ENCODE measurements around the gene POLN. TPM values are rescaled to one million over a fixed set of nuclear protein-coding genes. Genes with fewer than 3 reads are reported as not detected.

Gene POLN
- total and polyA plus RNA-seq, 2 experiments from 2014 or later: 1.8 to 4.0 TPM

DNA sequence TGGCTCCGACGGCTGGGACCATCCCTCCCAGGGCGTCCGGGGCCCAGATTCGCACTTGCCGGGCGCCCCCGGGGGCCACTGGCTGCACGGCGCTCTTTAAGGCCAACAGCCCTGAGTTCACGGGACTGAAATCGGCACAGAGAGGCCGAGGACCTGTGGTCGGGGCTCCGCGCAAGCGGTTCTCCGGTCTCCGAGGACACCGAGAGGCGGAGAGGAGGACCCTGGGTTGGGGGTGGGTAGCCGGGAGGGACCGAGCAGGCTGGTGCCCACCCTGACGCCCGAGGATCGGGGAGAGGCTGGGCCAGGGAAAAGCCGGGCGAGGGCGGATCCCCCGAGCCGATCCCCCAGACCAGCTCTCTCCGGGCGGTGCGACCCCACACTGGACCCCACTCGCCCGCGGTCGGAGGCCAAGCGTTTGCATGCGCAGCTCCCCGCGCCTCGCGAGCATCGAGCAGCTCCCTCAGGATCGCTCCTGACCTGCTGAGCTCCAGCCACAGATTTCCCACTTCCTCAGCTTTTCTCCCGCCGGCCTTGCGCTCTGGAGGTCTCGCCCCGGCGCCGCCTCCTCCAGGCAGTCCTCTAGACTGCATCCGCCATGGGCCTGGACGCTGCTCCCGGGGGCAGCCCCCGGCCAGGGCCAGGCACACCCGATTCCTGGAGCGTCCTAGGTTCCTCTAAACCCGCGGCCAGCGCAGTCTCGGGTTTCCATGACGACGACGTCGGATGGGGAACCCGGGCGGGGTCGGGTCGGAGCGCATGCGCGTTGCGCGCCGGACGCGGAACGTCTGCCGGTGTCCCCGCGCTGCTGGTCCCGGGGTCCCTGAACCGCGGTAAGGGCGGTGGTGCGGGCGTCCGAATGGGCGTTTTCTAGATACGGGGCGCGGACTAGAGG is 200.4 kb downstream of the POLN start (continued):
- TF ChIP-seq CREB1 (CRISPR knock-in tag; IDR thresholded peaks at IDR 0.05; ENCODE audit: low read depth): no peak; the same call in 1 of the 2 replicates
- no peak for TF ChIP-seq NANOG (IDR thresholded peaks at IDR 0.05; ENCODE audit: borderline replicate concordance)
- TF ChIP-seq ZNF331 (CRISPR knock-in tag; IDR thresholded peaks at IDR 0.05; ENCODE audit: low read depth): no peak
- TF ChIP-seq EZH2 (IDR thresholded peaks at IDR 0.05; ENCODE audit: low read depth, unreplicated experiment): peak; percentile 81
- no peak for TF ChIP-seq EZH2phosphoT487 (IDR thresholded peaks at IDR 0.05; ENCODE audit: unreplicated experiment)
- no peak for TF ChIP-seq ZNF114 (CRISPR knock-in tag; IDR thresholded peaks at IDR 0.05)
- peak; percentile 77 for TF ChIP-seq POLR2AphosphoS5 (IDR thresholded peaks at IDR 0.05; ENCODE audit: low read depth)

DNA sequence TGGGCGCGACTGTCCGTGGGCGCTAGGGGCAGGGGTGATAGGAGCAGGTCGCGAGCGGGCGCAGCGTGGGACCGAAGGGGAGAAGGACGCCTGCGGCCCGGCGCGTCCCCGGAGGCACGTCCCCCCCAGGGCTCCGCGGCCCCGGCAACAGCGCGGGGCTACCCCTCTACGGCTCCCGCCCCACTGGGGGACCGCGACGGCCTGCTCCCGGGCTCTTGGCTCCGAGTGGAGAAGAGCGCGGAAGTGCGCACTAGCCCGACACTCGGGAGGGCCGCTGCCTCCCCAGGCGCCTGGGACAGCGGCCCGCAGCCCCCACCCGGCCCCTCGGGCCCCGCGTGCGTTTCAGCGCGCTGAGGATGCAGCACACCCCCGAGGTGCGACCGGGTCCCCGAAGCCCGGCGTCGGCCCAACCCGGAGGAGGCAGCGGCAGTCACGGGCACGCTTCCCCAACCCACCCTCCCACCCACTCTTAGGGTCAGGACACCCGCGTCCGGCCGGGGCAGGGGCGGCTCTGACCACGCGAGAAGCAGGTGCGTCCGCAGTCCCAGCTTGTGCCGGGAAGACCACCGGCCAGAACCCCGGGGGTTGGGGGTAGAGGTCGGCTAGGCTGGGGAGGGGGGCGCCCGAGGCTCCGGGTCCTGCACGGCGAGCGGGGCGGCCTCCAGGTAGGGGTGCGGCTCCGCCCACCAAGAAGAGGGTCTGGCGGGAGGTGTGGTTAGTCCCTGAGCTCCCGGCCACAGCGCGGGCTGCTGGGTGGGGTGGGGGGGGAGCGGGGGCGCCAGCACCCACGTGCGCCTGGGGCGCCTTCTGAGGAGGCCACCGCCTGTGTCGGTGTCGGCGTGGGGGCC is 201.3 kb downstream of the POLN start:
- no peaks in the 10 kb centered on the region for H3K4me1 ChIP-seq (ENCODE audit: insufficient read depth)
- peak overlapping the region; percentile 55 for H3K4me3 Mint-ChIP-seq
- peaks cover 2% of the 10 kb centered on the region; the same call in 1 of the 3 replicates for H3K4me1 Mint-ChIP-seq

DNA sequence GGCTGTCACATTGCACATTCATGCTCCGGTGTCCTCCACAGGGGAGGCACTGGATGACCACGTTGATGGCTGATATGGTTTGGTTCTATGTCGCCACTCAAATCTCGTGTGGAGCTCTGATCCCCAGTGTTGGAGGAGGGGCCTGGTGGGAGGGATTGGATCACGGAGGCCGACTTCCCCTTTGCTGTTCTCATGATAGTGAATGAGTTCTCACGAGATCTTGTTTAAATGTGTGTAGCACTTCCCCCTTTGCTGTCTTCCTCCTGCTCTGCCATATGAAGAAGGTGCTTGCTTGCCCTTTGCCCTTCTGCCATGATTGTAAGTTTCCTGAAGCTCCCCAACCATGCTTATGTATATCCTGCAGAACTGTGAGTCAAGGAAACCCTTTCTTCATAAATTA is 205.1 kb downstream of the POLN start:
- Mint-ChIP-seq H3K4me3 (no peak overlapping the region), H3K4me1 (peaks cover 2% of the 10 kb centered on the region; the same call in 1 of the 3 replicates), H3K9me3 (peaks cover 3% of the 10 kb centered on the region; the same call in 2 of the 3 replicates), H3K27ac (no peak overlapping the region), H3K27me3 (ENCODE audit: insufficient read depth, low read depth, poor library complexity) (peaks cover 30% of the 10 kb centered on the region), H3K36me3 (ENCODE audit: low read depth) (peaks cover 3% of the 10 kb centered on the region; the same call in 1 of the 3 replicates)
- Histone ChIP-seq H3K4me2 (no peak overlapping the region), H3K36me3 (ENCODE audit: insufficient read depth) (no peaks in the 10 kb centered on the region; the same call in 1 of the 2 replicates), H3K27ac (ENCODE audit: low read depth) (no peak overlapping the region), H3K4me1 (ENCODE audit: insufficient read depth) (no peaks in the 10 kb centered on the region), H2AFZ (no peak overlapping the region), H3K79me2 (replicated peaks; ENCODE audit: insufficient read depth) (no peaks in the 10 kb centered on the region), H3K9me2 (ENCODE audit: insufficient read depth) (no peaks in the 10 kb centered on the region), H3K27me3 (ENCODE audit: insufficient read depth) (peaks cover 64% of the 10 kb centered on the region), H3F3A (replicated peaks; ENCODE audit: low read depth) (no peaks in the 10 kb centered on the region), H4K20me1 (replicated peaks; ENCODE audit: insufficient read depth) (no peaks in the 10 kb centered on the region; the same call in 1 of the 2 replicates), H3K4me3 (no peak overlapping the region)
- ATAC-seq (no peak), DNase-seq (ENCODE audit: low spot score) (no peak)
- TF ChIP-seq JUNB (IDR thresholded peaks at IDR 0.05; ENCODE audit: unreplicated experiment) (no peak), ZNF114 (CRISPR knock-in tag; IDR thresholded peaks at IDR 0.05) (no peak), EZH2phosphoT487 (IDR thresholded peaks at IDR 0.05; ENCODE audit: unreplicated experiment) (no peak), STAT1 (IDR thresholded peaks at IDR 0.05; ENCODE audit: unreplicated experiment) (no peak)
- TF ChIP-seq, protein P1, sequence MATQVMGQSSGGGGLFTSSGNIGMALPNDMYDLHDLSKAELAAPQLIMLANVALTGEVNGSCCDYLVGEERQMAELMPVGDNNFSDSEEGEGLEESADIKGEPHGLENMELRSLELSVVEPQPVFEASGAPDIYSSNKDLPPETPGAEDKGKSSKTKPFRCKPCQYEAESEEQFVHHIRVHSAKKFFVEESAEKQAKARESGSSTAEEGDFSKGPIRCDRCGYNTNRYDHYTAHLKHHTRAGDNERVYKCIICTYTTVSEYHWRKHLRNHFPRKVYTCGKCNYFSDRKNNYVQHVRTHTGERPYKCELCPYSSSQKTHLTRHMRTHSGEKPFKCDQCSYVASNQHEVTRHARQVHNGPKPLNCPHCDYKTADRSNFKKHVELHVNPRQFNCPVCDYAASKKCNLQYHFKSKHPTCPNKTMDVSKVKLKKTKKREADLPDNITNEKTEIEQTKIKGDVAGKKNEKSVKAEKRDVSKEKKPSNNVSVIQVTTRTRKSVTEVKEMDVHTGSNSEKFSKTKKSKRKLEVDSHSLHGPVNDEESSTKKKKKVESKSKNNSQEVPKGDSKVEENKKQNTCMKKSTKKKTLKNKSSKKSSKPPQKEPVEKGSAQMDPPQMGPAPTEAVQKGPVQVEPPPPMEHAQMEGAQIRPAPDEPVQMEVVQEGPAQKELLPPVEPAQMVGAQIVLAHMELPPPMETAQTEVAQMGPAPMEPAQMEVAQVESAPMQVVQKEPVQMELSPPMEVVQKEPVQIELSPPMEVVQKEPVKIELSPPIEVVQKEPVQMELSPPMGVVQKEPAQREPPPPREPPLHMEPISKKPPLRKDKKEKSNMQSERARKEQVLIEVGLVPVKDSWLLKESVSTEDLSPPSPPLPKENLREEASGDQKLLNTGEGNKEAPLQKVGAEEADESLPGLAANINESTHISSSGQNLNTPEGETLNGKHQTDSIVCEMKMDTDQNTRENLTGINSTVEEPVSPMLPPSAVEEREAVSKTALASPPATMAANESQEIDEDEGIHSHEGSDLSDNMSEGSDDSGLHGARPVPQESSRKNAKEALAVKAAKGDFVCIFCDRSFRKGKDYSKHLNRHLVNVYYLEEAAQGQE (IDR thresholded peaks at IDR 0.05; ENCODE audit: unreplicated experiment): no peak
- TF ChIP-seq, protein P2, sequence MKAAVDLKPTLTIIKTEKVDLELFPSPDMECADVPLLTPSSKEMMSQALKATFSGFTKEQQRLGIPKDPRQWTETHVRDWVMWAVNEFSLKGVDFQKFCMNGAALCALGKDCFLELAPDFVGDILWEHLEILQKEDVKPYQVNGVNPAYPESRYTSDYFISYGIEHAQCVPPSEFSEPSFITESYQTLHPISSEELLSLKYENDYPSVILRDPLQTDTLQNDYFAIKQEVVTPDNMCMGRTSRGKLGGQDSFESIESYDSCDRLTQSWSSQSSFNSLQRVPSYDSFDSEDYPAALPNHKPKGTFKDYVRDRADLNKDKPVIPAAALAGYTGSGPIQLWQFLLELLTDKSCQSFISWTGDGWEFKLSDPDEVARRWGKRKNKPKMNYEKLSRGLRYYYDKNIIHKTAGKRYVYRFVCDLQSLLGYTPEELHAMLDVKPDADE (IDR thresholded peaks at IDR 0.05): no peak

More for the DNA sequence above, 201.3 kb downstream of the POLN start:
- peaks cover 33% of the 10 kb centered on the region for H3K27me3 Mint-ChIP-seq (ENCODE audit: insufficient read depth, low read depth, poor library complexity)
- H3K9me3 Mint-ChIP-seq: peaks cover 3% of the 10 kb centered on the region; the same call in 2 of the 3 replicates
- Histone ChIP-seq H3K4me3 (peak overlapping the region; percentile 75), H3K27me3 (ENCODE audit: insufficient read depth) (peaks cover 85% of the 10 kb centered on the region), H3K79me2 (replicated peaks; ENCODE audit: insufficient read depth) (no peaks in the 10 kb centered on the region), H2AFZ (peak overlapping the region; percentile 28; the same call in 1 of the 2 replicates), H3F3A (replicated peaks; ENCODE audit: low read depth) (no peaks in the 10 kb centered on the region), H3K27ac (ENCODE audit: low read depth) (no peak overlapping the region), H4K20me1 (replicated peaks; ENCODE audit: insufficient read depth) (no peaks in the 10 kb centered on the region; the same call in 1 of the 2 replicates), H3K36me3 (ENCODE audit: insufficient read depth) (no peaks in the 10 kb centered on the region; the same call in 1 of the 2 replicates), H3K9me2 (ENCODE audit: insufficient read depth) (no peaks in the 10 kb centered on the region), H3K4me2 (peak overlapping the region; percentile 92)
- ATAC-seq: peak; percentile 53
- peaks cover 3% of the 10 kb centered on the region; the same call in 1 of the 3 replicates for H3K36me3 Mint-ChIP-seq (ENCODE audit: low read depth)
- TF ChIP-seq EZH2phosphoT487 (IDR thresholded peaks at IDR 0.05; ENCODE audit: unreplicated experiment) (peak; percentile 55), JUNB (IDR thresholded peaks at IDR 0.05; ENCODE audit: unreplicated experiment) (no peak)
- H3K27ac Mint-ChIP-seq: no peak overlapping the region
- DNase-seq (ENCODE audit: low spot score): peak; percentile 70
